ENCODE measurements around the gene DIPK1A.

DNA sequence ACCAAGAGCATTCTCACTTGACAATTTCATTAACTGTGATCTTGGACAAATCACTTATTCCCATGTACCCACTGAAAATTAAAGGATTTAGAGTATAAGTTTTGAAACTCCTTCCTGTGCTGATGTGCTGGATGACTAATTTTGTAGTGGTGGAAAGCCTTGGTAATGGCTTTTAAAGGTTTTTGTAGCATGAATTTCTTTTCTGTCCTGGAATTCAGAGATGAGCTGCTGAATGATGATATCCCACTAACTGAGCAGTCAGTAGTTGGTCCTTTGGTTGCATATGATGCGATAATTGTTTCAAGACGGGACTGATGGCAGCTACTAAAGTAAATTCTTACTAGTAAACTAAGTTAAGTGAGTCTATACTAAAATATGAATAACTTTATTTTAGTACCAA, 124.2 kb downstream of the DIPK1A start:
- TF ChIP-seq POLR2A (IDR thresholded peaks at IDR 0.05), result no peak
- TF ChIP-seq CTCF (IDR thresholded peaks at IDR 0.05), result no peak
- no peak for TF ChIP-seq POLR2AphosphoS5 (IDR thresholded peaks at IDR 0.05; ENCODE audit: insufficient read depth in 1 of 2, low read depth in 1 of 2)
